Activated CD8-positive, alpha-beta memory T cell treated with anti-CD3 and anti-CD28 coated beads, Interleukin-2, amount 50 U/mL, for 24 hours (primary cell): ENCODE data around the gene ANKFY1.
"Not testable (repeated sequence)": the region's sequence is repeated elsewhere in the genome, so short reads cannot be mapped to it uniquely, and the experiment has no call there.

Experiments used
- DNase-seq: peaks from one replicate; pipeline ENCODE4 v3.0.0-alpha.2; 2020; ENCODE audit errors: extremely low read depth

ANKFY1 gene

GRCh38 chr17:4215882-4216570, 47.8 kb downstream of the ANKFY1 start:
- DNase-seq: no peak

DNA sequence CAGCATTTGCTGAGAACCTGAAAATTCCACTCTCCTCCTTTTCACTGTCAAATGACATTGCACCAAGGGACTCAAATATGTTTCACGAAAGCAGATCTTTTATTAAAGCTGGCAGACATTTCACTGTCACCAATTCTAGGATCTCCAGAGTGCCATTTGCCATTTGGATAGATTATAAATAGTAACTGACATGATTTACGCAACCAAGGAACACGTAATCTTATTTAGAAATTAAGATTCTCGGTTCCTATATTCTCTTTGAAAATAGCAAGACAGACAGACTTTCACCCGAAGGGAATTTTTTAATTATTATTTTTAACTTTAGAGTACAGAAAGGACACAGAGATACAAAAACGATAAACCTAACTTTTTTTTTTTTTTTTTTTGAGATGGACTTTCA, 49.6 kb downstream of the ANKFY1 start:
- DNase-seq: no peak

DNA sequence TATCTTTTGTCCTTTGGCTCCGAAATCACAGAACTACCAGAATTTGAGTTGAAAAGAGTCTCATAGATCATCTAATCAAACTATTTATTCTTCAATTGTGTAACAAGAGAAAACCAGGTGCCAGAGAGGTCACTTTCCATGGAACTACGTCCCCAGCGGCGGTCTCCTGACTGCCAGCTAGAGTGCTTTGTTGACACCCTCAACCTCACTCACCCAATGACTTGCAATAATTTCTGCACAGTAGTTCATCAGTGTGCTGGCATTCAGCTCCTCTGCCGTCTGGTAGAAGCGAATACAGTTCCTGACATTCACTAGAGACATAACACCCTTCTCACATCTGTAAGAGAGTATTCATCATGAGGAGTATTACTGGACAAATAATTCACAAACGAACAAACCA, 54.2 kb downstream of the ANKFY1 start:
- DNase-seq: no peak

DNA sequence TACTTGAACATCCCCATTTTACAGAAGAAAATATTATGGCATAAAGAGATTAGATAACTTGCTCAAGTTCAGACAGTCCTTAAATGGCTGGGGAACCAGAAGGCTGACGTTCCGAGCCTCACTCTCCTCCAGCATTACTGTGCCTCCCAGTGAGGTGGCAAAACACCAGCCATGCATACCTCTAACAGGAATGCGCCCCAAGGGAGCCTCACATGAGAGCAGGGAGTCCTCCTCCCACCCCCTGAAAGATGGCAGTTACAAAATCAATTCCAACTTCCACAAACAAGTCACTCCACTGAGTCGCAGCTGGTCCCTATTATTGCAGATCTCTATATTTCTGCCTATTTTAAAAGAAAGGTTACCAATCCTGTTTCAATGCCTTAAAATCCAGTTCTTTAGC, 55.5 kb downstream of the ANKFY1 start:
- DNase-seq: no peak

- DNase-seq: no peak
Observed at GRCh38 chr17:4206962-4207361, 56.8 kb downstream of the ANKFY1 start.

DNA sequence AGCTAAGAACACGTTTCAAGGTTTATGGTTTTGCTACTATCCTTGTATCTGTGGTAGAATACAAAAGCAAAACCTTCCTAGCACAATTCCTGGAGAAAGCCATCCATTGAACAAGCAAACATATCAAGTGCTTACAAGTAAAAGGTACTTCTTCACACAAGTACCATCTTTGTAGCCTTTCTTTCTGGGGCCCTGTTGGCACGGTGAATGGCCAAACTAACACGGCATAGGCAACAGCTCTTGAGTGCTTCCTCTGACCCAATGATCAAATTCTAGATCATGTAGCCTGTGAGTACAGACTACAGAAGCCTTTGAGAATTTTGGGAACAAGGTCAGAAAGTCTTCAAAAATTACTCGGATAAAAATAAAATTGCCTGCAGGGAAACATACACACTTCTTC, 57.9 kb downstream of the ANKFY1 start:
- no peak for DNase-seq

DNA sequence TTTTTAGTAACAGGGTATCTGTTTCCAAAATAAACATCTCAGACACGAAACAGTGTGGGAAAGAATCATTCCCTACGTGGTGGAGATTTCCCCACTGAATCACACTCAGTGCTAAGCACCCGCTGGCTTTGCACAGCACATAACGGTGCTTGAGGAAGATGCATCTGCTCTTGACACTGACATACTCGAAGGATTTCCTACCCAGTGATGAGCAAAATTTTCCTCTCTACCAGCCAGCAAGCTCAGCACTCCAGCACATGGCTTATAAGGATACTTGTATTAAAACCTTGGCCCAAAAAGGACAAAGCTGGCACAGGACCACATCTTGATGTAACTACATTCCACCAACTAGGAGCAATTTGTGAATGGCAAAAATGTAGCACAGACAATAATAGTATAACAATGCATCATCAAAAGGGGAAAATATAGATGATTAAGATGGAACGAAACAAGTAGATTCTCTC, 59.0 kb downstream of the ANKFY1 start:
- DNase-seq: no peak

DNA sequence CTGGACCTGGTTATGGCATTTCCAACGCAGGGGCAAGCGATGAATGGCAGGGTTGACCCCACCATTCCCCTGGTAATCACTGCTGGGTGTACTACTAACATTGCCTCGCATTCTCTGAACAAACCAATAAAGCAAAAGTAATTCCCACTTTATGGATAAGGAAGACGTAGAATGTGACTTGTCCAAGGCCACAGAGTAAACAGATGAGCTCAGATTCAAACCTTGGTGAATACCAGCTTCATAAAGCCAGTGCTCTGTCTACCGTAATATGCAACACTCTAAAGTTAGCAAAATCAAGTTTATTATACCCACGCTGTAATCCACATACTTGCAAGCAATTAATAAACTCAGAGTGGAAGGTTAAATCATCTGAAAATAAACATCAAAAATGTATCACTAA, 59.6 kb downstream of the ANKFY1 start:
- no peak for DNase-seq

GRCh38 chr17:4201226-4201625, 62.6 kb downstream of the ANKFY1 start:
- DNase-seq: no peak

- DNase-seq: no peak
Observed at GRCh38 chr17:4199818-4200402, 63.9 kb downstream of the ANKFY1 start.

GRCh38 chr17:4198995-4199394, 64.8 kb downstream of the ANKFY1 start:
- no peak for DNase-seq

GRCh38 chr17:4195306-4195705, 68.5 kb downstream of the ANKFY1 start:
- no peak for DNase-seq

DNA sequence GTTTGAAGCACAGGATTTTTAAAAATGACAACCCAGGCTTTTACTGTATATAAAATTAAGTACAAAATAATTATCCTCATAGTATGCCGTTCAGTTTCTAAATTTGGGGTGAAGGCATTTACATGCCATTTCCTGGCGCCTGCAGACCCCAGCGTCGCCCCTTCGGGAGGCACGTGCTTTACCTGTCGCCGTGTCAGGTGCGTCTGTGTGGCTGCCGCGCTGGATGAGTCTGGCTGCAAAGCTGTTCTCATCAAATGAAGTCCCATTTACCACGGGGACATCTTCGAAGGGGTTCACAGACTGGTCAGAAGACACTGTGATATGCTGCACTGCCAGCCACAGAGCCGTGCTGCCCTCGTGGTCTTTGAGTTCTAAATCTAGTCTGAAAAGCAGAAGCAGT, 69.0 kb downstream of the ANKFY1 start:
- no peak for DNase-seq

DNA sequence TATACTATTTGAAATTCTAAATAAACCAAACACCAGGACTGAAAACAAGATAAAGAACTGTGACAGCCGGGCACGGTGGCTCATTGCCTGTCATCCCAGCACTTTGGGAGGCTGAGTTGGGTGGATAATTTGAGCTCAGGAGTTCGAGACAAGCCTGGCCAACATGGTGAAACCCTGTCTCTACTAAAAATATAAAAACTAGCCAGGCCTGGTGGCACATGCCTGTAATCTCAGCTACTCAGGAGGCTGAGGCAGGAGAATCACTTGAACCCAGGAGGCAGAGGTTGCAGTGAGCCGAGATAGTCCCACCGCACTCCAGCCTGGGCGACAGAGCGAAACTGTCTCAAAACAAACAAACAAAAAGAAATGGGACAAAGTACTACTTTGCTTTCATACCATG, 73.0 kb downstream of the ANKFY1 start:
- not testable (repeated sequence) for DNase-seq

GRCh38 chr17:4189280-4189679, 74.5 kb downstream of the ANKFY1 start:
- no peak for DNase-seq

DNA sequence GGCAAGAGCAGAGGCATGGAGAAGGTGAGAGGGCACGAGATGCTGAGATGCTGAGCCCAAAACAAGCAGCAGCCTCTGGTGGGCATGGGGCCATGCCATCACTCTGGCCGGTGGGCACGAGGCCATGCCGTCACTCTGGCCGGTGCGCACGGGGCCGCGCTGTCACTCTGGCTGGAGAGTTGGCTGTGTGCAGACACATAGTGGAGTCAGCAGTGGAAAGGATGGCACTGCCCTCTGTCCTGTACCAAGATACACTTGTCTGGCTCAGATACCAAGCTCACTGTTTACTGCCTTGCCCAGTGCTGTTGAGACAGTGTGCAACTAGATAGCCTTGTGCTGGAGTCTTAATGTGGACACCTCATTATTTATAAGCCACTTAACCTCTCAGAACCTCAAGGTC, 75.7 kb downstream of the ANKFY1 start:
- DNase-seq: no peak

DNA sequence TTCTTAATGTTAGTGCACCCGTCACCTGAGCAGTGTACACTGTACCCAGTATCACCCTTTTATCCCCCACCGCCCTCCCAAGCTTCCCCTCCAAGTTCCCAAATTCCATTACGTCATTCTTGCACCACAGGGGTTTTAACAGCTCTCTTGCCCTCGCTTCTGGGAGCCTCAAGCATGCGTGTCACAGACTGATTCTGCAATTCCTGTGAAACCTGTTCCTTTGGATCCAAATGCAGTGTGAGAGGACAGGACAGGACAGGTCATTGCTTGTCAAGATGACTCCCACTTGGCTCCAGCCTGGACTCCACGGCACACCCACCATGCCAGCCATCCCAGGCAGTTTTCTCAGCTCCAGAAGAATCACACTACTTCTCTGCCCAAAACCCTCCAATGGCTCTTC, 76.7 kb downstream of the ANKFY1 start:
- DNase-seq: no peak

DNA sequence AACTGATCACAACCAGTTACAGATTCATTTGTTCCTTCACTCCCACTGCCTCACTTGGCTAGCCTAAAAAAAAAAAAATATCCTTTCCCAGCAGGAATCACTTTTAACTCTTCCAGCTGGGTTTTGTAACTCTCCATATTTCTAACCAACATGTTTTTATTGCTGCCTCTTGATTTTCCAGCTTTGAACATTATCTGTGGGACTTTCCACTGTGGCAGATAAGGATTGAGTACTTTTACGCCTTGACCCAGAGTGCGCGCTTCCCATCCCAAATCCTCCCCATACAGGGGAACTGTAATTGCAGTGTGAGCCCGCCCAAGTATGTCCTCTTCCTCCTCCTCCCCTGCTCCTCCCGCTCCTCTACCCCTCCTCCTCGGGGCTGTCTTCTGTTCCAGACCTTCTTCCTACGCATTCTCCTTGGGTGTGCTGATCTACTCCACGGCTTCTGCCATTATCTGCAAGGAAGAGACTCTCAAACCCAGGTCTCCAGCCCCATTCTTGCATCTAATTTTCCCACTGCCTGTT, 77.4 kb downstream of the ANKFY1 start:
- no peak for DNase-seq

GRCh38 chr17:4185656-4186055, 78.1 kb downstream of the ANKFY1 start:
- no peak for DNase-seq

- DNase-seq: no peak
Observed at GRCh38 chr17:4184811-4185210, 79.0 kb downstream of the ANKFY1 start.

GRCh38 chr17:4182043-4182442, 81.7 kb downstream of the ANKFY1 start:
- DNase-seq: no peak

DNA sequence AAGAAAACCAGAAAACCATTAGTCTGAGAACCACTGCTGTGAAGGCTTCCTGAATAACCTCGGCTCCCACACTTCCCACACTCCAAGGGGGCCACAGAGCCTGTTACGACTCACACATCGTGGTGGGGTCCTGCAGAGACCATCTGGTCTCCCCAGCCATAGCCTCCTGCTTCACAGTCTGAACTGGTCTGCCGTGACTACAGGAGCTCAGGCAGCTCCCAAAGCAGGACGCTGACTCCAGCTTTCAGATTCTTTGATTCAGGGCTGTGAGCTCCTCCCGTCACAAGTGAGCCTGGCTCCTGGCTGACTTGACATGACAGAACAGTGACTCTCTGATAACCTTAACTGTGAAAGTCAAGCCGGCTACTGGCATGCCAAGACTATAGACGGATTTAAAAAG, 83.0 kb downstream of the ANKFY1 start:
- no peak for DNase-seq

DNA sequence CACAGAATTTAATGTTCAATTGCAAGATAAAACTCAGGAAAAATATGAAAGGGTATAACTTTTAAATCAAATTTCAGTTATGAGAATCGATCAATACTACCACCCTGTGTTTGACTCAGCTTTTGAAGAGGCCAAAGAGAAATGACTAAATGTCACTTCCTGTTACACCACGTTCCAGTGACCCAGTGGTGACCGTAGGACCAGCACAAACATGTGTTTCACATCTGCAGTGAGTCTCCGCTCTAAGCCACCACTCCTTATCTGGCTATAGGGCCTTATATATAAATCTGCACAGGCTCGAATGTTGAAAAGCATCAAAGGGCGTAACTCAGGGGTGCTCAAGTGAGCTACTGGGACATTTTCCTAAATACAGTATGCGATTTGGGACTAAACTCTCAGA, 84.7 kb downstream of the ANKFY1 start:
- no peak for DNase-seq

DNA sequence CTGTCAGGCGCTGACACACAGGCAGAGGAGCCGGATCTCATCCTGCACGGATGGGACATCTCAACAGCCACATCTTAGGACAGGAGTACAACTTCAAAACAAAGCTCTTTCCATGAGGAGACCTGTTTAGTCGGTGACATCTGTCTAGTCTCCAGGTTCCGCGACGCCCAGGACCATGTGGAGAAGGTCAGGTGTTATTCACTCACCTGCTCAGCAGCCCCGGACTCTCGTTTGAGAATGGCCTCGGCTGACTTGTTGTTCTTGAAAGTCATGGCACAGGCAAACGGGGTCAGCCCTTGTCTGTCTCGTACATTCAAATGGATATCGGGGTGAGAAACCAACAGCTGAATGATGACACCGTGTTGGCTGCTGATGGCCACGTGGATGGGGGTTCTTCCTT, 85.1 kb downstream of the ANKFY1 start:
- no peak for DNase-seq
